ENCODE results near the gene SLC26A1. TPM values are rescaled to one million over a fixed set of nuclear protein-coding genes. Genes with fewer than 3 reads are reported as not detected.

The SLC26A1 gene
- polyA plus RNA-seq, 1 donor (not counting 4 experiments of a cell fraction or from before 2014, with no cell fraction given): not detected

- H3K9me1 ChIP-seq (ENCODE audit: control insufficient read depth, extremely low read depth, insufficient read depth, low read length): no peaks in the 10 kb centered on the region
Observed at GRCh38 chr4:1031956-1032795, 39.0 kb upstream of the SLC26A1 start.

GRCh38 chr4:1031346-1031745 lies 38.1 kb upstream of the SLC26A1 start:
- DNase-seq (ENCODE audit: low read depth, low spot score) (no peak), FAIRE-seq (no peak)
- no peak for TF ChIP-seq CTCF (optimal IDR thresholded peaks at IDR 0.05 in 1 of 3, IDR thresholded peaks at IDR 0.05 in 1 of 3, conservative IDR thresholded peaks at IDR 0.05 in 1 of 3; ENCODE audit: extremely low read depth in 1 of 3, insufficient read depth in 2 of 3, low read length in 3 of 3)
- no peak for TF ChIP-seq EZH2 (IDR thresholded peaks at IDR 0.05; ENCODE audit: low read length)
- H3K9me1 ChIP-seq (ENCODE audit: control insufficient read depth, extremely low read depth, insufficient read depth, low read length): no peaks in the 10 kb centered on the region
- H3K9me3 ChIP-seq (ENCODE audit: control insufficient read depth, low read depth, low read length): no peaks in the 10 kb centered on the region
- H3K4me3 ChIP-seq (ENCODE audit: control insufficient read depth in 2 of 3, extremely low read depth in 1 of 3, insufficient read depth in 2 of 3, low read depth in 1 of 3, low read length in 3 of 3): no peak overlapping the region
- H2AFZ ChIP-seq (ENCODE audit: control insufficient read depth, low read length): no peak overlapping the region
- H3K4me1 ChIP-seq (ENCODE audit: control insufficient read depth, extremely low read depth, insufficient read depth, low read length): no peaks in the 10 kb centered on the region
- H3K4me2 ChIP-seq (ENCODE audit: control insufficient read depth, extremely low read depth, insufficient read depth, low read depth, low read length): no peak overlapping the region
- H3K9ac ChIP-seq (ENCODE audit: control insufficient read depth, extremely low read depth, insufficient read depth, low read length): no peak overlapping the region
- no peaks in the 10 kb centered on the region for H3K36me3 ChIP-seq (ENCODE audit: control insufficient read depth in 2 of 2, extremely low read depth in 1 of 2, insufficient read depth in 2 of 2, low read length in 2 of 2)
- peaks cover 3% of the 10 kb centered on the region for H4K20me1 ChIP-seq (ENCODE audit: control insufficient read depth, extremely low read depth, insufficient read depth, low read length)
- no peaks in the 10 kb centered on the region for H3K79me2 ChIP-seq (ENCODE audit: control insufficient read depth, insufficient read depth, low read length)
- H3K27me3 ChIP-seq (ENCODE audit: control insufficient read depth, extremely low read depth, insufficient read depth, low read length): peaks cover 45% of the 10 kb centered on the region
- dilution Hi-C loops (cut with MboI; ENCODE audit: extremely low pct_ligation_motif_present, low sequenced_read_pairs): no loop called here
- no peak overlapping the region for H3K27ac ChIP-seq (ENCODE audit: control insufficient read depth, insufficient read depth, low read length)

More at GRCh38 chr4:1031956-1032795, 39.0 kb upstream of the SLC26A1 start:
- Histone ChIP-seq H3K36me3 (ENCODE audit: control insufficient read depth in 2 of 2, extremely low read depth in 1 of 2, insufficient read depth in 2 of 2, low read length in 2 of 2) (no peaks in the 10 kb centered on the region), H2AFZ (ENCODE audit: control insufficient read depth, low read length) (no peak overlapping the region), H4K20me1 (ENCODE audit: control insufficient read depth, extremely low read depth, insufficient read depth, low read length) (no peaks in the 10 kb centered on the region), H3K4me2 (ENCODE audit: control insufficient read depth, extremely low read depth, insufficient read depth, low read depth, low read length) (no peak overlapping the region), H3K27ac (ENCODE audit: control insufficient read depth, insufficient read depth, low read length) (no peak overlapping the region), H3K9ac (ENCODE audit: control insufficient read depth, extremely low read depth, insufficient read depth, low read length) (no peak overlapping the region), H3K4me3 (ENCODE audit: control insufficient read depth in 2 of 3, extremely low read depth in 1 of 3, insufficient read depth in 2 of 3, low read depth in 1 of 3, low read length in 3 of 3) (no peak overlapping the region), H3K9me3 (ENCODE audit: control insufficient read depth, low read depth, low read length) (no peaks in the 10 kb centered on the region), H3K79me2 (ENCODE audit: control insufficient read depth, insufficient read depth, low read length) (no peaks in the 10 kb centered on the region), H3K4me1 (ENCODE audit: control insufficient read depth, extremely low read depth, insufficient read depth, low read length) (no peaks in the 10 kb centered on the region), H3K27me3 (ENCODE audit: control insufficient read depth, extremely low read depth, insufficient read depth, low read length) (peaks cover 45% of the 10 kb centered on the region)
- dilution Hi-C loops (cut with MboI; ENCODE audit: extremely low pct_ligation_motif_present, low sequenced_read_pairs): no loop called here
- no peak for DNase-seq (ENCODE audit: low read depth, low spot score)
- FAIRE-seq: no peak
- peak in 1 of 3 experiments; percentile 66 for TF ChIP-seq CTCF (optimal IDR thresholded peaks at IDR 0.05 in 1 of 3, IDR thresholded peaks at IDR 0.05 in 1 of 3, conservative IDR thresholded peaks at IDR 0.05 in 1 of 3; ENCODE audit: extremely low read depth in 1 of 3, insufficient read depth in 2 of 3, low read length in 3 of 3)
- TF ChIP-seq EZH2 (IDR thresholded peaks at IDR 0.05; ENCODE audit: low read length): no peak
